Activated naive CD4-positive, alpha-beta T cell treated with anti-CD3 and anti-CD28 coated beads, Interleukin-2, amount 10 ng/mL, durations not matched to agents 7 days and 5 days (primary cell): ENCODE measurements around the gene MAP2K5.

ENCODE experiments used
- CTCF ChIA-PET: fragments of 350-600 bp; sonication (Branson Sonifier 250); formaldehyde crosslinking; loops from one replicate; lab custom pipeline; 2021; ENCODE audit warnings: antibody characterized with exemption; lab: Charles Lee
- DNase-seq: peaks from one replicate; pipeline ENCODE4 v3.0.0-alpha.2; 2020
- H3K27ac Mint-ChIP-seq: one replicate; pipeline ENCODE4 v1.8.0; 2021; ENCODE audit warnings: mild to moderate bottlenecking, moderate library complexity, mixed read lengths
- H3K27me3 Mint-ChIP-seq: one replicate; pipeline ENCODE4 v1.8.0; 2021; ENCODE audit warnings: mild to moderate bottlenecking, mixed read lengths
- H3K36me3 Mint-ChIP-seq: one replicate; pipeline ENCODE4 v1.8.0; 2021; ENCODE audit warnings: mixed read lengths
- H3K4me1 Mint-ChIP-seq: one replicate; pipeline ENCODE4 v1.8.0; 2021; ENCODE audit warnings: mixed read lengths
- H3K4me3 Mint-ChIP-seq: one replicate; pipeline ENCODE4 v1.8.0; 2021; ENCODE audit warnings: mild to moderate bottlenecking, moderate library complexity, mixed read lengths
- H3K9me3 Mint-ChIP-seq: one replicate; pipeline ENCODE4 v1.8.0; 2021; ENCODE audit warnings: mixed read lengths

MAP2K5 gene

GRCh38 chr15:67731112-67731721 lies 188.7 kb downstream of the MAP2K5 start:
- no peaks in the 10 kb centered on the region for H3K9me3 Mint-ChIP-seq
- DNase-seq = no peak
- no peak overlapping the region for H3K27ac Mint-ChIP-seq

GRCh38 chr15:67732164-67732563 lies 189.7 kb downstream of the MAP2K5 start:
- DNase-seq = no peak

More at GRCh38 chr15:67731112-67731721, 188.7 kb downstream of the MAP2K5 start:
- Mint-ChIP-seq H3K36me3 (no peaks in the 10 kb centered on the region), H3K27me3 (no peaks in the 10 kb centered on the region), H3K4me1 (peaks cover 12% of the 10 kb centered on the region), H3K4me3 (no peak overlapping the region)
- CTCF ChIA-PET = no interaction called here

DNA sequence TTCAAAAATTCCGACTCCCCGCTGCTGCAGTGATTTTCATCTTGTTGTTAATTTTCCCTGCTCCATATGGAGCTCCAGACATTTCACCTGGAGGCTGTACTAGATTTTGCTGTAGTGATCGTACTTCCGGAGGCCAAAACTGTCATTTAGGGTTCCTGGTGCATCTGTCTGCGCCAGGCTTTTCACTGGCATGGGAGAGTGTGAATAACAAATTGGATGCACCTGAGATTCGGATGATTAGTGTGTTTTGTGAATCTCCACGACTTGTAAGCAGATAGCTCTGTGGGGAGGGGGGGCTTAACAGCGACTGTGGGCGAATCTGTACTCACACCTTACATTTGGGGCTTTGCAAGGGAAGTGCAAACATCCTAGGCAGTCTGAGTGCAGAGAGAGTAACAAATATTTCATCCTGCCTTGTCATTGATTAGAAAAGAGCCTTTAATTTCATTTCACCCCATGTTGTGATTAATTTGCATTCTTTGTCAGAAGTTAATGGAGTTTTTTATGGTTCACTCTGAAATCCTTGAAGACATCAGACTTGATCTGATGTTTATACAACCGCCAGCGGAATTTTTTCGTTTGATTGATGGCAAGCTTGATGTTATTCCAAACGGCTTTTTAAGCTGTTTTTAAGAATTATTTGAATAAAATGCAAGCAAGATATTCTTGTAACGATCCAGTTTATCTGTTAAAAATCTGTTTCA lies 190.3 kb downstream of the MAP2K5 start:
- H3K9me3 Mint-ChIP-seq = no peaks in the 10 kb centered on the region
- no peak overlapping the region for H3K4me3 Mint-ChIP-seq
- CTCF ChIA-PET = no interaction called here
- DNase-seq = no peak
- H3K27me3 Mint-ChIP-seq = no peaks in the 10 kb centered on the region
- peaks cover 12% of the 10 kb centered on the region for H3K4me1 Mint-ChIP-seq
- no peak overlapping the region for H3K27ac Mint-ChIP-seq
- no peaks in the 10 kb centered on the region for H3K36me3 Mint-ChIP-seq

More at GRCh38 chr15:67732164-67732563, 189.7 kb downstream of the MAP2K5 start:
- Mint-ChIP-seq H3K4me1 (peaks cover 12% of the 10 kb centered on the region), H3K9me3 (no peaks in the 10 kb centered on the region), H3K36me3 (no peaks in the 10 kb centered on the region), H3K27ac (no peak overlapping the region), H3K27me3 (no peaks in the 10 kb centered on the region), H3K4me3 (no peak overlapping the region)
- CTCF ChIA-PET = no interaction called here

DNA sequence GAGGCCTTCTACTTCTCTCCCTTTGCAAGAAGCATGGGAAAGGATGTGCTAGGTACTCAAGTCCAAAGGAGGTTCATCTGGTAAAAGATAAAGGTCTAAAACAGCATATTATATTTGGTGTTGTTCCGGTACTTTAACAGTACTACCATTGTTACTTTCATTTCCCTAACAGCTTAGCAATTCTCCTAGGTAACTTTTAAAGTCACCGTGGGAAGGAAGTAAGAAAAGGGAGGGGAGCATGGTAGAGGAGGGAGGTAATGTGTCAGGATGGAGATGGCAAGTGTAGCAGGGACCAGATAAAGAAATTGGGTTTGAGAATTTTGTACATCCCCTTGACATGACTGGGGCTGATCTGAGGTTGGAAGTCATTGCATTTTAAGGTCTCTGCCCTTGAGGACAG lies 193.4 kb downstream of the MAP2K5 start:
- no peaks in the 10 kb centered on the region for H3K36me3 Mint-ChIP-seq
- H3K27me3 Mint-ChIP-seq = no peaks in the 10 kb centered on the region
- no peaks in the 10 kb centered on the region for H3K9me3 Mint-ChIP-seq
- CTCF ChIA-PET = interaction anchor here (1.1 kb wide), 1 partner anchor 23 kb away, joined by 4 read pairs; no protein-coding TSS in a partner anchor
- DNase-seq = no peak
- H3K4me1 Mint-ChIP-seq = peaks cover 15% of the 10 kb centered on the region
- no peak overlapping the region for H3K4me3 Mint-ChIP-seq
- H3K27ac Mint-ChIP-seq = no peak overlapping the region

- no peaks in the 10 kb centered on the region for H3K36me3 Mint-ChIP-seq
- CTCF ChIA-PET = interaction anchor here (0.5 kb wide), 1 partner anchor 1124 kb away, joined by 4 read pairs; no protein-coding TSS in a partner anchor
- H3K9me3 Mint-ChIP-seq = no peaks in the 10 kb centered on the region
- H3K4me1 Mint-ChIP-seq = peaks cover 22% of the 10 kb centered on the region
- DNase-seq = no peak
- H3K27me3 Mint-ChIP-seq = no peaks in the 10 kb centered on the region
- no peak overlapping the region for H3K4me3 Mint-ChIP-seq
- no peak overlapping the region for H3K27ac Mint-ChIP-seq
These were observed 194.3 kb downstream of the MAP2K5 start for GRCh38 chr15:67736810-67737209.

DNA sequence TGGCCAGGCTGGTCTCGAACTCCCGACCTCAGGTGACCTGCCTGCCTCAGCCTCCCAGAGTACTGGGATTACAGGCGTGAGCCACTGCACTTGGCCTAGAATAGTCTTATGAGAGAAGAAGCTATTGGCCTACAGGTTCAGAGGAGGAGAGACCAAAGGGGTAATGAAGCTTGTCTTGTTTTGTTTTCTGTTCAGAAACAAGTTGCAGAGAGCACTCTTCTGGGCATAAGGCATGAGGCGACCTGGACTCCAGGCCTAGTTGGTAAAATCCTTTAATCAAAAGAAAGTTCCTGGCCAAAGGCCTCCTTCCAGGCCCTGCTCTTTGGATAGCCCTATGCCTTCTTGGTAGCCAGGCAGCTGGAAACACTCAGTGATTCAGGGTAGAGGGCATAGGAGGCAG lies 195.6 kb downstream of the MAP2K5 start:
- Mint-ChIP-seq H3K4me1 (peaks cover 22% of the 10 kb centered on the region), H3K9me3 (no peaks in the 10 kb centered on the region), H3K36me3 (no peaks in the 10 kb centered on the region), H3K27ac (no peak overlapping the region), H3K4me3 (no peak overlapping the region), H3K27me3 (no peaks in the 10 kb centered on the region)
- CTCF ChIA-PET = no interaction called here
- DNase-seq = no peak

DNA sequence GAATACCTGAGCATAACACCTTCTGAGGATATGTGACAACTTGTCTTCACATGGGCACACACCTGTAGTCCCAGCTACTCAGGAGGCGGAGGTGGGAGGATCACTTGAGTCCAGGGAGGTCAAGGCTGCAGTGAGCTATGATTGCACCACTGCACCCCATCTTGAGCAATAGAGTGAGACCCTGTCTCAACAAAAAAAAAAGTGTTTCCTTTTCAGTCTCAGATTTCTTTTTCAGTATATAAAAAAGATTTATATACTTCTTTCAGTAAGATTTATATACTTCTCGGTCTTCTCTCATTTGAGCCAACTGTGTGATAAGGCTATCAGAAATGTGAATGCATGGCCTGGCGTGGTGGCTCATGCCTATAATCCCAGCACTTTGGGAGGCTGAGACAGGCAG lies 197.9 kb downstream of the MAP2K5 start:
- H3K9me3 Mint-ChIP-seq = no peaks in the 10 kb centered on the region
- H3K36me3 Mint-ChIP-seq = no peaks in the 10 kb centered on the region
- CTCF ChIA-PET = no interaction called here
- no peak for DNase-seq
- H3K4me1 Mint-ChIP-seq = peaks cover 36% of the 10 kb centered on the region
- H3K4me3 Mint-ChIP-seq = no peak overlapping the region
- H3K27ac Mint-ChIP-seq = no peak overlapping the region
- no peaks in the 10 kb centered on the region for H3K27me3 Mint-ChIP-seq

GRCh38 chr15:67741308-67741707 lies 198.8 kb downstream of the MAP2K5 start:
- Mint-ChIP-seq H3K9me3 (no peaks in the 10 kb centered on the region), H3K36me3 (no peaks in the 10 kb centered on the region), H3K27me3 (no peaks in the 10 kb centered on the region), H3K27ac (no peak overlapping the region), H3K4me1 (peaks cover 36% of the 10 kb centered on the region), H3K4me3 (no peak overlapping the region)
- CTCF ChIA-PET = interaction anchor here (0.7 kb wide), 1 partner anchor 74 kb away, joined by 3 read pairs; no protein-coding TSS in a partner anchor
- no peak for DNase-seq

GRCh38 chr15:67743558-67743957 lies 201.1 kb downstream of the MAP2K5 start:
- peaks cover 42% of the 10 kb centered on the region for H3K4me1 Mint-ChIP-seq
- DNase-seq = no peak
- H3K36me3 Mint-ChIP-seq = peaks cover 3% of the 10 kb centered on the region
- CTCF ChIA-PET = no interaction called here
- H3K27ac Mint-ChIP-seq = no peak overlapping the region
- no peak overlapping the region for H3K4me3 Mint-ChIP-seq
- no peaks in the 10 kb centered on the region for H3K9me3 Mint-ChIP-seq
- no peaks in the 10 kb centered on the region for H3K27me3 Mint-ChIP-seq

DNA sequence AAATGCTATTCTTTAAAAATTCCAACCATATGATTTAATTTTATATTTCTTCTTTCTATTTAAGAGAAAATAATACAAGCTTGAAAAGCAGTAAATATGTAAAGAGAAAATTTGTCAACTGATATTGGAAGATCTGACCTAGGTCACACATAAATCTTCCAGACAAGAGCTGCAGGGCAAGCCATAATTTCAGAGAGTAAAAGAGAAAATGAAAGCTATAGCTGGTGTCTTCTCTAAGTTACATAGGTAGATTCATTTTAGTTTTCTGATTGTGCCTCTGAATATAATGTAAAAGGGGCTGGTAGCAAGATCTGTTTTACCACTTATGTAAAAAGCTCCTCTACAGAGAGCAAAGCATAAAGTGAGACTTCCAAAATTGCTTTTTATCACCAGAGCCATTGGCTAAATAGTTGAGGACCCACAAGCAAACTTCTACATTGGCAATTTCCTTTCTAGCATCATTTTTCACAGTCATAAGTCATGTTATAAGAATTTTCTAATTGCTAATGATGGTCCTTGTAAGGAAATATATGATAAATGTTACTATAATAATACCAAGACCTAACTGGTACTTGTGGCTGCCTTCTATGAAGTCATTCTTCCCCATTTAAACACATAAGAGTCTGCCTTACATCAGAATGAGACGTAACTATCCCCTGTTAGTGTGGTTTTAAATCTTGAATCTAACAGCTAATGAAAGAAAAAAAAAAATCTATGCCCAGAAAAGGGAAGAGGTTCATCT lies 202.0 kb downstream of the MAP2K5 start:
- CTCF ChIA-PET = no interaction called here
- peaks cover 3% of the 10 kb centered on the region for H3K36me3 Mint-ChIP-seq
- H3K4me1 Mint-ChIP-seq = peaks cover 42% of the 10 kb centered on the region
- H3K9me3 Mint-ChIP-seq = no peaks in the 10 kb centered on the region
- no peaks in the 10 kb centered on the region for H3K27me3 Mint-ChIP-seq
- no peak overlapping the region for H3K4me3 Mint-ChIP-seq
- no peak for DNase-seq
- H3K27ac Mint-ChIP-seq = peak overlapping the region; percentile 31

- CTCF ChIA-PET = no interaction called here
- no peak overlapping the region for H3K4me3 Mint-ChIP-seq
- no peaks in the 10 kb centered on the region for H3K27me3 Mint-ChIP-seq
- H3K4me1 Mint-ChIP-seq = peaks cover 42% of the 10 kb centered on the region
- no peak for DNase-seq
- H3K9me3 Mint-ChIP-seq = no peaks in the 10 kb centered on the region
- H3K36me3 Mint-ChIP-seq = peaks cover 3% of the 10 kb centered on the region
- no peak overlapping the region for H3K27ac Mint-ChIP-seq
These were observed 202.8 kb downstream of the MAP2K5 start for GRCh38 chr15:67745073-67746006.

DNA sequence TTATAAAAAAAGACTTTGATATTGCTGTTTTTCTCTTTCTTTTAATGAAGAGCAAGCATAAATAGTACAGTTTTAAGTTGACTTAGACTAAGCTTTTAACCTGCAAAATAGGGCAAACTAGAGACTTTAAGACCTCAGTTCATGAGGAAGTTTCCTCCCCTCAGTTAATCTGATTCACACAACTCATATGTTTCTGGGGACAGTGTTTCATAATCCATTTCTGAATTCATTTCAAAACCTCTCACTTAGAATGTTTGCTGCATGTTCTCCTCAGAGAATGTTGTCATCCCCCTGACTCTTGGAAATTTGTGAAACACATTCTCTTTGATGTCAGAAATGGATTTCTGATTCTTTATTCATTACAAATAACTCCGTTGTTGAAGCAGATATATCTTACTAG lies 203.5 kb downstream of the MAP2K5 start:
- Mint-ChIP-seq H3K9me3 (no peaks in the 10 kb centered on the region), H3K4me3 (no peak overlapping the region), H3K27me3 (no peaks in the 10 kb centered on the region), H3K27ac (no peak overlapping the region), H3K4me1 (peaks cover 42% of the 10 kb centered on the region), H3K36me3 (peaks cover 6% of the 10 kb centered on the region)
- CTCF ChIA-PET = no interaction called here
- DNase-seq = no peak

DNA sequence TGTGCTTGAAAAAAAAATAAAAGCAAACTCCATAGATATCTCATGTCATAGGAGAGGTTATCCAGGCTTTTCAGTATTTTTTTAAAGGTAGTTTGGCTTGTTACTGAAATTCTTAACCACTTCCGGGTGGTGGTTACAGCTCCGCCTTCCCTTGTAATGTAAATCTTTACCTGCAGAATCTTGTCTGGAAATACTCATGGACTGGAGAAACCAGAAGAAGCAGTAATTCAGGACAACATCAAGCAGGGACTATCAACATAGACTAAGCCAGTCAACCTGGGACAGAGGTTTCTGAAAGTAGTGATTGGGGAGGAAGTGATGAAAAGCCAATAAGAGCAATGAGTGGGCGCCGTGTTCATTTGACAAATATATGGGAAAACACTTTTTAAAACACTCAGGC lies 203.9 kb downstream of the MAP2K5 start:
- H3K9me3 Mint-ChIP-seq = no peaks in the 10 kb centered on the region
- peaks cover 38% of the 10 kb centered on the region for H3K4me1 Mint-ChIP-seq

GRCh38 chr15:67747921-67748320 lies 205.4 kb downstream of the MAP2K5 start:
- Mint-ChIP-seq H3K27ac (no peak overlapping the region), H3K36me3 (peaks cover 10% of the 10 kb centered on the region), H3K9me3 (no peaks in the 10 kb centered on the region), H3K4me1 (peaks cover 36% of the 10 kb centered on the region), H3K4me3 (no peak overlapping the region), H3K27me3 (no peaks in the 10 kb centered on the region)
- CTCF ChIA-PET = interaction anchor here (0.8 kb wide), 1 partner anchor 72 kb away, joined by 3 read pairs; no protein-coding TSS in a partner anchor
- no peak for DNase-seq

More for the DNA sequence above, 203.9 kb downstream of the MAP2K5 start:
- Mint-ChIP-seq H3K27me3 (no peaks in the 10 kb centered on the region), H3K36me3 (peaks cover 7% of the 10 kb centered on the region), H3K27ac (no peak overlapping the region), H3K4me3 (no peak overlapping the region)
- peak; percentile 35 for DNase-seq
- CTCF ChIA-PET = no interaction called here
